ENCODE data around the gene TMEM97.

- TF ChIP-seq POLR2AphosphoS5 (IDR thresholded peaks at IDR 0.05) (no peak), POLR2A (IDR thresholded peaks at IDR 0.05) (no peak)
Measured at GRCh38 chr17:28357901-28358197, 38.8 kb downstream of the TMEM97 start.

All from prostate gland (tissue), 1 donor.